ENCODE results near the gene FTL.

DNA sequence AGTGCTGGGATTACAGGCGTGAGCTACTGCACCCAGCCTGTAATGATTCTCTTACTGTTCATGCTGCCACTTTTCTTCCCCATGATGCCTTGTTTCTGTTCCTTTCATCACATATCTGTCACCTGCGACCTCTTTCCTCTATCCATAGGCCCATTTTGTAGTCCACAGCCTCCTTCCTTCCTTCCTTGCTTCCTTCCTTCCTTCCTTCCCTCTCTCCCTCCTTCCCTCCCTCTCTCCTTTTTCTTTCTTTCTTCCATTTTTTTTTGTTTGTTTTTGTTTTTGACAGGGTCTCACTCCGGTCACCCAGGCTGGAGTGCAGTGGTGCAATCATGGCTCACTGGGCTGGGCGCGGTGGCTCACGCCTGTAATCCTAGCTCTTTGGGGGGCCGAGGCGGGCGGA is 23.8 kb downstream of the FTL start:
- TF ChIP-seq, protein P1, sequence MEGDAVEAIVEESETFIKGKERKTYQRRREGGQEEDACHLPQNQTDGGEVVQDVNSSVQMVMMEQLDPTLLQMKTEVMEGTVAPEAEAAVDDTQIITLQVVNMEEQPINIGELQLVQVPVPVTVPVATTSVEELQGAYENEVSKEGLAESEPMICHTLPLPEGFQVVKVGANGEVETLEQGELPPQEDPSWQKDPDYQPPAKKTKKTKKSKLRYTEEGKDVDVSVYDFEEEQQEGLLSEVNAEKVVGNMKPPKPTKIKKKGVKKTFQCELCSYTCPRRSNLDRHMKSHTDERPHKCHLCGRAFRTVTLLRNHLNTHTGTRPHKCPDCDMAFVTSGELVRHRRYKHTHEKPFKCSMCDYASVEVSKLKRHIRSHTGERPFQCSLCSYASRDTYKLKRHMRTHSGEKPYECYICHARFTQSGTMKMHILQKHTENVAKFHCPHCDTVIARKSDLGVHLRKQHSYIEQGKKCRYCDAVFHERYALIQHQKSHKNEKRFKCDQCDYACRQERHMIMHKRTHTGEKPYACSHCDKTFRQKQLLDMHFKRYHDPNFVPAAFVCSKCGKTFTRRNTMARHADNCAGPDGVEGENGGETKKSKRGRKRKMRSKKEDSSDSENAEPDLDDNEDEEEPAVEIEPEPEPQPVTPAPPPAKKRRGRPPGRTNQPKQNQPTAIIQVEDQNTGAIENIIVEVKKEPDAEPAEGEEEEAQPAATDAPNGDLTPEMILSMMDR (conservative IDR thresholded peaks at IDR 0.05; ENCODE audit: low read depth, low read length), result no peak
- TF ChIP-seq EZH2 (IDR thresholded peaks at IDR 0.05; ENCODE audit: borderline replicate concordance, low read depth, low read length, poor library complexity, severe bottlenecking), result no peak
